Smooth muscle cell (in vitro differentiated cells): ENCODE results near the gene DEFB108B. TPM values are rescaled to one million over a fixed set of nuclear protein-coding genes. Genes with fewer than 3 reads are reported as not detected.
"Not testable (repeated sequence)": the region's sequence is repeated elsewhere in the genome, so short reads cannot be mapped to it uniquely, and the experiment has no call there.

Source experiments
- DNase-seq: peaks from one replicate; lab custom pipeline; 2025; ENCODE audit not compliant: unreplicated experiment; lab: John Stamatoyannopoulos, UW
- H2AFZ ChIP-seq: fragments of 200-600 bp; sonication (generic); 2 replicates; pipeline ENCODE4 v1.6.0; 2016; ENCODE audit warnings: antibody characterized with exemption, low read depth, mild to moderate bottlenecking
- H3F3A ChIP-seq: fragments of 200-600 bp; sonication (generic); 2 replicates; pipeline ENCODE4 v1.6.0; 2017; ENCODE audit warnings: antibody characterized with exemption, low read depth
- H3K27ac ChIP-seq: fragments of 200-600 bp; sonication (generic); 2 replicates; pipeline ENCODE4 v1.5.1; 2016; ENCODE audit warnings: low read depth, mild to moderate bottlenecking
- H3K27me3 ChIP-seq: fragments of 200-600 bp; sonication (generic); 2 replicates; pipeline ENCODE4 v1.6.1; 2016; ENCODE audit warnings: low read depth, mild to moderate bottlenecking
- H3K36me3 ChIP-seq: fragments of 200-600 bp; sonication (generic); 2 replicates; pipeline ENCODE4 v1.5.1; 2016; ENCODE audit warnings: low read depth
- H3K4me1 ChIP-seq: fragments of 200-600 bp; sonication (generic); 2 replicates; pipeline ENCODE4 v1.5.1; 2016; ENCODE audit warnings: low read depth
- H3K4me2 ChIP-seq: fragments of 200-600 bp; sonication (generic); 2 replicates; pipeline ENCODE4 v1.6.0; 2016; ENCODE audit warnings: mild to moderate bottlenecking
- H3K4me3 ChIP-seq: fragments of 200-600 bp; sonication (generic); 2 replicates; pipeline ENCODE4 v1.5.1; 2016; ENCODE audit warnings: mild to moderate bottlenecking
- H3K79me2 ChIP-seq: fragments of 200-600 bp; sonication (generic); 2 replicates; pipeline ENCODE4 v1.6.0; 2016; ENCODE audit warnings: low read depth, mild to moderate bottlenecking
- H3K9ac ChIP-seq: fragments of 200-600 bp; sonication (generic); 2 replicates; pipeline ENCODE4 v1.6.0; 2016; ENCODE audit warnings: low read depth
- H3K9me3 ChIP-seq: fragments of 200-600 bp; sonication (generic); replicated peaks from 2 replicates; pipeline ENCODE4 v1.5.1; 2016; ENCODE audit warnings: low read depth
- H4K20me1 ChIP-seq: fragments of 200-600 bp; sonication (generic); 2 replicates; pipeline ENCODE4 v1.6.0; 2016; ENCODE audit warnings: low read depth
- WGBS: methylation state at CpG from one replicate; pipeline ENCODE4 v1.1.7; 2016; ENCODE audit warnings: low lambda C conversion rate; 5-methylcytosine and 5-hydroxymethylcytosine counted together
- polyA plus RNA-seq: library from polyadenylated mRNA; unstranded; fragments of >200 nt; fragmentation: Nextera tagmentation; extraction: Ambion mirVana; gene quantifications from 2 replicates; pipeline ENCODE4 v1.2.1, GENCODE V29; 2016
- total RNA-seq: library from RNA; depleted of rRNA; stranded (reverse); fragments of >200 nt; gene quantifications from 2 replicates; pipeline ENCODE4 v1.2.3, GENCODE V29; 2014
- TF ChIP-seq, protein P1 (sequence below): fragments of 200-600 bp; sonication (generic); IDR thresholded peaks from 2 replicates; pipeline ENCODE4 v1.5.1; 2017; ENCODE audit warnings: borderline replicate concordance, mild to moderate bottlenecking, antibody characterized with exemption; ENCODE audit not compliant: insufficient read depth, poor library complexity, severe bottlenecking

Gene DEFB108B
- total and polyA plus RNA-seq, 2 experiments from 2014 or later = not detected

DNA sequence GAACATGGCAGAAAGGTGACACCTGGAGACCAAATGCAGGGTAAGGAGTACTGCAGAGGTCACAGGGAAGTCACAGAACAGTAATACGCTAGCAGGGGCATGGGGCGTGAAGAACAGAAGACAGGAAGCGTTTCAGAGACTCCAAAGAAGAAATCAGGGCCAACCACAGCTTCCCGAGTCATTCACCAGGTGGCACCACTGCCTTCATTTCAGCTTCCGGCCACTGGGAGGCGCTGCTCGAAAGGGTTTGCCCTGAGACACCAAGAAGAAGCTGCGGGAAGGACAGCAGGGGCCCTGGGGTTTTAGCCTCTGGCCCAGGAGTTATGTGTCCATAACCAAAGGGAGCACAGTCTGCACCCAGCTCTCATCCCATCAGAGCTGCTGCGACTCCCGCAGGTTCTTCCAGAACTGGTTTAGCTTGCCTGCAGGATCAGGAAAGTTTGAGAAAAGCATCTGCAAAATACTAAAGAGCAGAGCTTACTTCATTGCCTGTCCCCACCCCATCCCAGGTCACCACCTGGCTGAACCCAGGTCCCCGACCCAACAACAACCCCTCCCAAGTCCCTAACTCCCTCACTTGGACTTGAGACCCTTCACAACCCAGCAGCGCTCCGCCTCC, 32.6 kb upstream of the DEFB108B start:
- 46% methylated on average over 12 of the region's 13 CpGs for WGBS
- not testable (repeated sequence) for H4K20me1 ChIP-seq, H3K79me2 ChIP-seq, H3K9me3 ChIP-seq, H3K27me3 ChIP-seq, H2AFZ ChIP-seq, H3K4me3 ChIP-seq, H3K9ac ChIP-seq, H3K36me3 ChIP-seq, H3K27ac ChIP-seq, H3K4me1 ChIP-seq, DNase-seq, H3K4me2 ChIP-seq, H3F3A ChIP-seq
- TF ChIP-seq, protein P1, sequence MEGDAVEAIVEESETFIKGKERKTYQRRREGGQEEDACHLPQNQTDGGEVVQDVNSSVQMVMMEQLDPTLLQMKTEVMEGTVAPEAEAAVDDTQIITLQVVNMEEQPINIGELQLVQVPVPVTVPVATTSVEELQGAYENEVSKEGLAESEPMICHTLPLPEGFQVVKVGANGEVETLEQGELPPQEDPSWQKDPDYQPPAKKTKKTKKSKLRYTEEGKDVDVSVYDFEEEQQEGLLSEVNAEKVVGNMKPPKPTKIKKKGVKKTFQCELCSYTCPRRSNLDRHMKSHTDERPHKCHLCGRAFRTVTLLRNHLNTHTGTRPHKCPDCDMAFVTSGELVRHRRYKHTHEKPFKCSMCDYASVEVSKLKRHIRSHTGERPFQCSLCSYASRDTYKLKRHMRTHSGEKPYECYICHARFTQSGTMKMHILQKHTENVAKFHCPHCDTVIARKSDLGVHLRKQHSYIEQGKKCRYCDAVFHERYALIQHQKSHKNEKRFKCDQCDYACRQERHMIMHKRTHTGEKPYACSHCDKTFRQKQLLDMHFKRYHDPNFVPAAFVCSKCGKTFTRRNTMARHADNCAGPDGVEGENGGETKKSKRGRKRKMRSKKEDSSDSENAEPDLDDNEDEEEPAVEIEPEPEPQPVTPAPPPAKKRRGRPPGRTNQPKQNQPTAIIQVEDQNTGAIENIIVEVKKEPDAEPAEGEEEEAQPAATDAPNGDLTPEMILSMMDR = peak; percentile 45

DNA sequence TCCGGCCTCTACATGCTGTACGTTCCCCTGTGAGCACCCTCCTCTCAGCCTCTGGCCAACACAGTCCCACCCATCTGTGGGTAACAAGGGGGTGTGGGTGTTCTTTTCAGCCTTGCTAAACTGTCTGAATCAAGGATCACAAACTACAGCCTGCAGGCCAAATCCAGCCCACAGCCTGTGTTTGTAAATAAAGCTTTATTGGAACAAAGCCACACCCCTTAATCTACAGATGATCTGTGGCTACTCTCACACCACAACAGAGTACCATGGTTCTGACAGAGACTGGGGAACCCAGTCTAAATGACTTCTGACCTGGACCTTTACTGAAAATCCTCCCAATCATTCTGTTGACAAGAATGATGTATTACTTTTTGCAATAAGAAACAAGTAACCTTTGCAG, 32.0 kb upstream of the DEFB108B start:
- H3K36me3 ChIP-seq, DNase-seq, H3K9ac ChIP-seq, H3K27me3 ChIP-seq, H3K4me2 ChIP-seq, H3K4me3 ChIP-seq, H4K20me1 ChIP-seq, H3K27ac ChIP-seq, H2AFZ ChIP-seq, H3K4me1 ChIP-seq, H3K79me2 ChIP-seq, H3K9me3 ChIP-seq, H3F3A ChIP-seq: not testable (repeated sequence)
- WGBS = 100% methylated on average over 2 of the region's 2 CpGs

DNA sequence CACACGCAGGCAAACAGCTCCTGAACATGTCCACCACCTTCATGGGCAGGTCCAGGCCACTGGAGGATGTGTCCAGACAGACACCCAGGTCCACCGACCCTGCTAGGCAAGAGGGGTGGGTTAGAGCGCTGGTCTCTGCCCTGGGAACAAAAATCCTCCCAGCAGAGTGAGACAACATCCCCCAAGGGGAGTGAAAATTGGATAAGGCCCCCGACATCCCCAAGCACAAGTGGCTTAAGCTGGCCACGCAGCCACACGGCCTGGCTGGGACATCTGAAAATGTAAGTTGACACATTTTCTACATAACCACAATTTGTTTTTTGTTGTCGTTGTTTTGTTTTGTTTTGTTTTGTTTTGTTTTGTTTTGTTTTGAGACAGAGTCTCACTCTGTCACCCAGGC, 30.1 kb upstream of the DEFB108B start:
- not testable (repeated sequence) for H3F3A ChIP-seq, H3K9me3 ChIP-seq, H3K79me2 ChIP-seq, H3K27me3 ChIP-seq, H3K4me1 ChIP-seq, H3K9ac ChIP-seq, H3K4me2 ChIP-seq, H3K4me3 ChIP-seq, H3K36me3 ChIP-seq, H4K20me1 ChIP-seq, DNase-seq, H2AFZ ChIP-seq, H3K27ac ChIP-seq
- WGBS = 78% methylated on average over 7 of the region's 7 CpGs

DNA sequence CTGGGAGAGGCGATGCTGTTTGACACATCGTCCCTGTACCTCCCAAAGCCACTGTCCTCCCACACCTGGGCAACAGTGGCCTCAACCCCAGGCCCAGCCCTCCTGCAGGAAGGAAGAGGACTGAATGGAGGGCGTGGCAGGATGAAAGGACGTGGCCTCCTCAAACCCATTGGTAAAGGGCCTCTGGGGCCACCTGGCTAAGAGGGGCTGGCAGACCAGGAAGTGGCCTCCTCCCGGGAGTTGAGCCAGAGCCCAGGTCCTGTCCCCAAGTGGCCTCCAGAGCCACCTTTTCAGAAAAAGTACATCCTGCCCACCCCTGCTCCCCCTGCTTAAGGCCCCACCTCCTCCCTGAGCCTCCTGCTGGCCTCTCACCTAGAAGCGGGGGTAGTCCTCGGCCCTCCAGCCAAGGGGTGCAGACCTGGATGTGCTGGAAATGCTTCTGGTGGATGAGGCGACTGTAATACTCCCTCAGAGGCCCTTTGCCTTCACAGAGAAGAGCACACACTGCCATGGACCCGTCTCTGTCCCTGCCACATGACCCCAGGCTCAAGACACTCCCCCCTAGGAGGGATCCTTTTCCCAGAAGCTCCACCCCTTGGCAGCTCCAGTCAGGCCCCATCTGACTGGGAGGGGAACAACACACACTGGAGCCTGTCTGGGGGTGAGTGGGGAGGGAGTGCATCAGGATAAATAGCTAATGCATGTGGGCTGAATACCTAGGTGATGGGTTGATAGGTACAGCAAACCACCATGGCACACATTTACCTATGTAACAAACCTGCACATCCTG, 28.6 kb upstream of the DEFB108B start:
- H3K9me3 ChIP-seq, H3K4me3 ChIP-seq, H3K4me1 ChIP-seq, H3K27ac ChIP-seq, H3K4me2 ChIP-seq, H3K9ac ChIP-seq, H2AFZ ChIP-seq, H3K36me3 ChIP-seq, H3F3A ChIP-seq, H3K79me2 ChIP-seq, H4K20me1 ChIP-seq, H3K27me3 ChIP-seq, DNase-seq: not testable (repeated sequence)
- WGBS = 87% methylated on average over 9 of the region's 9 CpGs

DNA sequence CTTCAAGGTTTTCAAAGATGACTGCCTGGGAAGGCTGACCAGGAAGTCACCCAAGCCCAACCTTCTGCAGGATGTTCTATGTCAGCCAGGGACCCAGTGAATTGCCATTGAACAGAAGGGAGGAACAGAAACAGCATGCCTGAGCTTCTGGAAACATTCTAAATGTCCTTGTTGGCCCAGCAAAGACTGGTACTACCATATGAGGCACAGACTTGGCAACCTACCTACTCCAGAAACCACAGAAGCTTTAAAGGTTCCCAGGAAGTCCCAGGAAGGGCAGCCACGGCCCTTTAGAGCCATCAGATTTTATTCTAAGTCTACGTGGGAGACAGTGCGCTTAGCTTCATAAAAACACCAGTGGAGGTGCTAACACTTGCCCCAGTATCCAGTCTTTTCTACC, 20.5 kb upstream of the DEFB108B start:
- H3K36me3 ChIP-seq, H3F3A ChIP-seq, H3K27me3 ChIP-seq, H3K79me2 ChIP-seq, H3K4me2 ChIP-seq, H4K20me1 ChIP-seq, H2AFZ ChIP-seq, DNase-seq, H3K4me3 ChIP-seq, H3K4me1 ChIP-seq, H3K27ac ChIP-seq, H3K9ac ChIP-seq, H3K9me3 ChIP-seq: not testable (repeated sequence)
- WGBS = 76% methylated on average over 3 of the region's 3 CpGs
